BJ (cell line): ENCODE data around the gene CFAP74. TPM values are rescaled to one million over a fixed set of nuclear protein-coding genes. Genes with fewer than 3 reads are reported as not detected.

Source experiments
- CTCF ChIA-PET: fragments of 350-600 bp; formaldehyde crosslinking; extraction: SDS; loops from one replicate; lab custom pipeline; 2021; ENCODE audit warnings: antibody characterized with exemption, inconsistent platforms; lab: Yijun Ruan, JAX
- POLR2A ChIA-PET: fragments of 300-600 bp; sonication (Branson Sonifier 250); formaldehyde crosslinking; extraction: SDS; loops from one replicate; lab custom pipeline; 2021; ENCODE audit warnings: antibody characterized with exemption; lab: Charles Lee
- DNase-seq: peaks from one replicate; pipeline ENCODE4 v3.0.0-alpha.2; 2011; ENCODE audit warnings: low read depth
- H3K27me3 ChIP-seq: 2 replicates; pipeline ENCODE4 v1.6.0; 2011; ENCODE audit warnings: low read length; ENCODE audit not compliant: control insufficient read depth, insufficient read depth
- H3K36me3 ChIP-seq: 2 replicates; pipeline ENCODE4 v1.5.1; 2011; ENCODE audit warnings: low read length; ENCODE audit not compliant: control insufficient read depth, insufficient read depth
- H3K4me3 ChIP-seq: 2 replicates; pipeline ENCODE4 v1.5.1; 2011; ENCODE audit warnings: low read depth, mild to moderate bottlenecking, control low read depth, low read length
- CTCF ChIP-seq: IDR thresholded peaks from 2 replicates; pipeline ENCODE4 v1.5.1; 2011; ENCODE audit warnings: low read depth, mild to moderate bottlenecking, control low read depth, inconsistent platforms, low read length, moderate library complexity; ENCODE audit not compliant: insufficient read depth
- polyA plus RNA-seq: library from polyadenylated mRNA; depleted of rRNA; stranded (reverse); fragments of >200 nt; gene quantifications from 2 replicates; pipeline ENCODE4 v1.2.3, GENCODE V29; 2011

Gene CFAP74
- polyA plus RNA-seq, 1 experiment = not detected

GRCh38 chr1:2050461-2050792 is 46.8 kb upstream of the CFAP74 start:
- H3K36me3 ChIP-seq = no peaks in the 10 kb centered on the region
- H3K27me3 ChIP-seq = peaks cover 28% of the 10 kb centered on the region
- POLR2A ChIA-PET = no interaction called here
- no peak overlapping the region; the same call in 1 of the 2 replicates for H3K4me3 ChIP-seq
- CTCF ChIA-PET = no interaction called here
- no peak for DNase-seq
- no peak for TF ChIP-seq CTCF

- CTCF ChIA-PET = interaction anchor here (0.7 kb wide), 1 partner anchor 46 kb away, joined by 3 read pairs; no protein-coding TSS in a partner anchor
- no peak for DNase-seq
- H3K27me3 ChIP-seq = peaks cover 28% of the 10 kb centered on the region
- POLR2A ChIA-PET = no interaction called here
- H3K4me3 ChIP-seq = no peak within 1 kb of the TSS; the same call in 1 of the 2 replicates
- H3K36me3 ChIP-seq = no peaks in the 10 kb centered on the region
- TF ChIP-seq CTCF = no peak
These were observed 46.3 kb upstream of the CFAP74 start, which contains the start of gene PRKCZ for GRCh38 chr1:2049718-2050431. PRKCZ (plus strand) TSS chr1:2050411; CDS start chr1:2050631, 220 bp downstream.

- CTCF ChIA-PET = interaction anchor here (0.7 kb wide), 1 partner anchor 47 kb away, joined by 3 read pairs; no protein-coding TSS in a partner anchor
- H3K27me3 ChIP-seq = peaks cover 28% of the 10 kb centered on the region
- TF ChIP-seq CTCF = peak; percentile 20; the same call in 1 of the 2 replicates
- H3K4me3 ChIP-seq = no peak overlapping the region
- DNase-seq = no peak
- H3K36me3 ChIP-seq = no peaks in the 10 kb centered on the region
- POLR2A ChIA-PET = no interaction called here
These were observed 45.7 kb upstream of the CFAP74 start for GRCh38 chr1:2049225-2049717.

DNA sequence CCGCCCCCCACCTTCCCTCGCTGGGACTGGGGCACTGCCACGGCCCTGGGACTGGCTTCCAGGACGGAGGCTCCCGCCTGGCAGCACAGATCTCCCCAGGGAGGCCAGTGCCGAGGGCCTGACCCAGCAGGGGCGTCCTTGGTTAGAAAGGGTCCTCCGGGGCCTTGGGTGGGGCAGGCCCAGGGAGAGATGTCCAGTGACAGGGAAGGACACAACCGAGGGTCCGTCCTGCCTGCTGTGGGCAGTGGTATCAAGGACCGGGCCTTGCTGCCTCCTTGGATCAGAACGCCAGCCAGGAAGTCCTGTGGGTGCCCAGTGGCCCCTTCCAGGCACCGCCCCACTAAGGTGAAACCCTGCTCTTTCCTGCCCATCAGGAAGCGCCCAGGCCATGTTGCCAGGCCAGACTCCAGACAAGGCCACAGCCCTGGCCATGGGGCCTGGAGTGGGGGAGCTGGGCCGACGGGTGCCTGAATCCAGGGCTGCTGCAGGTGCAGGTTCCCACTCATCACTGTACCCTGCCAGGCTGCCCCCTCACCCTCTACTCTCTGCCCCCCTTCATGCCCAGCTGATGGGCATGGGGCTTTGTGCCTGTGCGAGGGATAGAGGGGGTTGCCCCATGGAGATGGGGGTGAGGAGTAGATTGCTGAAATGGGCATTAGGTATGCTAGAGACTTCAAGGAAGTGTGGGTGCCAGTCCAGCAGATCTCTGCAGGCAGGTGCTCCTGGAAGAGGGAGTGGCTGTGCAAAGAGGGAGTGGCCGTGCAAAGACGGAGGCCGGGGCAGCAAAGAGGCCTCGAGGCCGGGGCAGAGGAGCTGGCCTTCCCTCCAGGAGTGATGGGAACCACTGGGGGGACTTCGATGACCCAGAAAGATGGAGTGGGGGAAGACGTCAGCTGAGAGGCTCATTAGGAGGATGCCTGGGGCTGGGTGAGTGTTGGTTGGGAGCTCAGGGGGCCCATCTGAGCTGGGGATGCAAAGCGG is 44.5 kb upstream of the CFAP74 start:
- Histone ChIP-seq H3K27me3 (peaks cover 28% of the 10 kb centered on the region), H3K36me3 (no peaks in the 10 kb centered on the region), H3K4me3 (no peak overlapping the region)
- TF ChIP-seq CTCF = no peak
- DNase-seq = no peak
- ChIA-PET POLR2A (no interaction called here), CTCF (no interaction called here)
